ENCODE data around the gene SYAP1. TPM values are rescaled to one million over a fixed set of nuclear protein-coding genes. Genes with fewer than 3 reads are reported as not detected.
"Not testable (repeated sequence)": the region's sequence is repeated elsewhere in the genome, so short reads cannot be mapped to it uniquely, and the experiment has no call there.

The SYAP1 gene
- 10 to 100 TPM; 50.4 to 52.0 TPM for total RNA-seq
- long read RNA-seq, full-length matches to known transcripts: 163 of 188 reads
- long read RNA-seq, partial matches to known transcripts: 10 of 188 reads
- long read RNA-seq, other reads (novel, unspliced or antisense): 15 of 188 reads

DNA sequence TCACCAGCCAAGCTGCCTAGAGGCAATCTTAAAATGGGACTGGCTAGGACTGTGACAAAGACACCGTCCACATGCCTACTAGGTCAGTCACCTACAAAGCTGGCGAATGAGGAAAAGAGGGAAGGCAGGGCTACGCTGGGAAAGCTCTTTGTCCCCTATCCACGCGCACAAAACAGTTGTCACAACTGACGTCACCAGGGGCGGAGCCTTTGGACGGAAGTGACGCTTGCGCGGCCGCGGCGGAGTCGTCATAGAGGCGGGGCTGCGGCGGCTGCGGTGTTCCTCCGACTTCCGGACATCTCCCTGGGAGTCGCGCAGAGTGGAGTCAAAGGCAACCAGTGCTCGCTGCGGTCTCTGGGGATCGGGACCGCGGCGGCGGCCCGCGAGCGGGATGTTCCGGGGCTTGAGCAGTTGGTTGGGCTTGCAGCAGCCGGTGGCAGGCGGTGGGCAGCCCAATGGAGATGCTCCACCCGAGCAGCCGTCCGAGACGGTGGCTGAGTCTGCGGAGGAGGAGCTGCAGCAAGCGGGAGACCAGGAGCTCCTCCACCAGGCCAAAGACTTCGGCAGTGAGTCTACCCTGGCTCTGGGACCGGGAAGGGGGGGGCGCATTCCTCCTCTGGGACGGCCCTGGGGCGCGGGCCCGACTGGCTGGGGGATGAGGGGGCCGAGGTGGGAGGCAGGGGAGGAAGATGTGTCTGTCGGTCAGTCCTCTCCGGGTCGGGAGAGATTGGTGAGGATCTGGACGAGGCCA is at the start of gene SYAP1:
Gene SYAP1 (plus strand): TSS at position 279 of the 751 bp plus-strand sequence. CDS start 113 bp downstream, at position 392.
- intact Hi-C loops (cut with DNase I, micrococcal nuclease): no loop called here
- ATAC-seq (peak; percentile 93), DNase-seq (peak; percentile 97 to 99)

DNA sequence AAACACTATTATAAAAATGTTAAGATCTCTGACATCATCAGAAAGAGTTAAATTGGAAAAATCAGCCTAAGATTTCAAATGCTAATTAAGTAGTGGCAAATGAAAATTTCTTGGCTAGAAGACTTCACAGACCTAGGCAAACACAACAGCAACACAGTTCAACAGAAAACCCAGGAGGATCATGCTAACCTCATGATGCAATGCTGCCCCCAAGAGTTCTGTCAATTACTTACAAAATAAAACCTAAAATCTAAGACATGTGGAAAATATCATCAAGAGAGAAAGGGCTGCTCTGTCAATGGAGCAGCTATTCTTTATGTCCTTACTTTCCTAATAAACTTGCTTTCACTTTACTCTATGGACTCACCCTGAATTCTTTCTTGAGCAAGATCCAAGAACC is 48.4 kb upstream of the SYAP1 start:
- intact Hi-C loops (cut with DNase I, micrococcal nuclease): no loop called here
- DNase-seq: no peak
- ATAC-seq: peak; percentile 64

DNA sequence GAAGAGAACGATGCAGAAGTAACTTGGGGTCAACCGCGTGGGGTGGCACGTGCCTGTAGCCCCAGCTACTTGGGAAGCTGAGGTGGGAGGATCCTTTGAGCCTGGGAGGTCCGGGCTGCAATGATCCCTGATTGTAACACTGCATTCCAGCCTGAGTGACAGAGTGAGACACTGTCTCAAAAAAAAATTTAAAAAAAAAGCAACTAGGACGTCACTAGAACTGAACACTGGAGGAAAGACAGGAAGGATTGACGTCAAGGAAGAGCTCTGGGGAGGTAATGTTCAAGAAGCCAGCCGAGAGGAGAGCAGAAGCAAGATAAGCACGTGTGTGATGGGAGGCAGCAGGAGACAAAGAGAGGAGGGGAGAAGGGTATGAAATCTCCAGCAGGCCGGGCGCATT is 40.7 kb upstream of the SYAP1 start:
- DNase-seq: no peak
- intact Hi-C loops (cut with DNase I, micrococcal nuclease): no loop called here
- ATAC-seq: no peak

- ATAC-seq: no peak
- intact Hi-C loops (cut with DNase I, micrococcal nuclease): no loop called here
- no peak for DNase-seq
These were observed 36.3 kb upstream of the SYAP1 start for GRCh38 chrX:16683007-16683664.

GRCh38 chrX:16687514-16687913 is 31.9 kb upstream of the SYAP1 start:
- DNase-seq (no peak), ATAC-seq (no peak)
- intact Hi-C loops (cut with DNase I, micrococcal nuclease): no loop called here

GRCh38 chrX:16695079-16695676 is 24.2 kb upstream of the SYAP1 start:
- peak; percentile 68 for ATAC-seq
- intact Hi-C loops (cut with DNase I, micrococcal nuclease): loop anchor here in 1 of 2 donors (10.0 kb wide), 1 partner anchor 260 kb away; no protein-coding TSS in a partner anchor
- DNase-seq: peak; percentile 39 to 78

GRCh38 chrX:16696956-16697355 is 22.5 kb upstream of the SYAP1 start:
- intact Hi-C loops (cut with DNase I, micrococcal nuclease): loop anchor here in 1 of 2 donors (10.0 kb wide), 1 partner anchor 262 kb away; no protein-coding TSS in a partner anchor
- DNase-seq (no peak), ATAC-seq (no peak)

GRCh38 chrX:16699389-16699788 is 20.0 kb upstream of the SYAP1 start:
- DNase-seq (no peak), ATAC-seq (peak; percentile 68)
- intact Hi-C loops (cut with DNase I, micrococcal nuclease): loop anchor here in 1 of 2 donors (10.0 kb wide), 1 partner anchor 265 kb away; no protein-coding TSS in a partner anchor

DNA sequence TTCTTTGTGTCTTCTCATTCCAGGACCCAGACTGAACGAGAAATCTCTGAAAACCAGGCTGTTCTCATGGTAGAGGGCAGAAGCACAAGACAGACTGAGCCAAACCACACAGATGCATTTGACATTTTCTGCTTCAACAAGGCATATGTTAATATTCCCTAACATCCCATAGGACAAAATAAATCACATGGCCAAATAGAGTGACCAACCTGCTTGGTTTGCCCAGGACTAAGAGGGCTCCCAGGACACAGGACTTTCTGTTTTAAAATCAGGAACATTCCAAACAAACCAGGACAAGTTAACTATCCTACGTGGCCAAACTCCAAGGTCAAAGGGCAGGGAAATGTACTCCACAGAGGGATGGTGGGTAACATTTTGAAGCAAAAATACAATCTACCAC is 18.7 kb upstream of the SYAP1 start:
- intact Hi-C loops (cut with DNase I, micrococcal nuclease): no loop called here
- no peak for DNase-seq
- no peak for ATAC-seq

GRCh38 chrX:16702700-16703599 is 16.5 kb upstream of the SYAP1 start:
- DNase-seq (peak in 1 of 2 donors; percentile 44), ATAC-seq (peak; percentile 73)
- intact Hi-C loops (cut with DNase I, micrococcal nuclease): no loop called here

DNA sequence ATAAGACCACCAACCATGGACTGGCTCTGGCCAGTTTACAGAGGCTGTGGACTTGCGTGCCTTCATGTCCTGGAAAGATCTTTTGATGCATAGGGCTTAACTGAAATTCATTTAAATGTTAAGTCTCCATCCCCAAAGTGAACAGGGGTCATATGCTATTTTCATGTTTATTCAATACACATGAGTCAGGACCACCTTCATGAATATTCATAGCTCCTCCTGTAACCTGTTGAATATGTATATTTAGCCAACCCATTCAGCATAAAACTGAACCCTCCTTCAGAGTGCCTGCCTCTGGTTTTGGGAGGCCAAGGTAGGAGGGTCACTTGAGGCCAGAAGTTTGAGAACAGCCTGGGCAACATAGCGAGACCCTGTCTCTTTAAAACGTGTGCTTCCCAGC is 14.0 kb upstream of the SYAP1 start:
- DNase-seq: no peak
- no peak for ATAC-seq
- intact Hi-C loops (cut with DNase I, micrococcal nuclease): no loop called here

DNA sequence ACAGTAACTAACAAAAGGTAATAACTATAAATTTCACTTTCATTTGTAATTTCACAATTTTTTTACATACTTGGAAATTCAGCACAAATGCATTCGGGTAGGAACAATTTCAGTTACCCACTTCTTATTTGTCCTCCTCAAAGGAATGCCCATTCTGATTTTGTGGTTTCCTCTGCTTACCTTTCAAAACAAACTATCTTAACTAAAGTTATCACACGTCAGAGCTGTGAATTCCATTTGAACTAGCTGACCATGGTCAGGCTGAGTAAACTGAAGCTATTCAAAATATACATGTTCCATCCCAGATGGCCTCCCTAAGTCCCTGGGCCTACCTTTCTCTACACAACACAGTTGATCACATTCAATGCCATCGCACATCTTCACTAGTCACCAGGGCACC is 11.4 kb upstream of the SYAP1 start:
- DNase-seq: no peak
- ATAC-seq: no peak
- intact Hi-C loops (cut with DNase I, micrococcal nuclease): no loop called here

GRCh38 chrX:16711219-16711811 is 8.1 kb upstream of the SYAP1 start:
- intact Hi-C loops (cut with DNase I, micrococcal nuclease): no loop called here
- ATAC-seq (no peak), DNase-seq (no peak)

DNA sequence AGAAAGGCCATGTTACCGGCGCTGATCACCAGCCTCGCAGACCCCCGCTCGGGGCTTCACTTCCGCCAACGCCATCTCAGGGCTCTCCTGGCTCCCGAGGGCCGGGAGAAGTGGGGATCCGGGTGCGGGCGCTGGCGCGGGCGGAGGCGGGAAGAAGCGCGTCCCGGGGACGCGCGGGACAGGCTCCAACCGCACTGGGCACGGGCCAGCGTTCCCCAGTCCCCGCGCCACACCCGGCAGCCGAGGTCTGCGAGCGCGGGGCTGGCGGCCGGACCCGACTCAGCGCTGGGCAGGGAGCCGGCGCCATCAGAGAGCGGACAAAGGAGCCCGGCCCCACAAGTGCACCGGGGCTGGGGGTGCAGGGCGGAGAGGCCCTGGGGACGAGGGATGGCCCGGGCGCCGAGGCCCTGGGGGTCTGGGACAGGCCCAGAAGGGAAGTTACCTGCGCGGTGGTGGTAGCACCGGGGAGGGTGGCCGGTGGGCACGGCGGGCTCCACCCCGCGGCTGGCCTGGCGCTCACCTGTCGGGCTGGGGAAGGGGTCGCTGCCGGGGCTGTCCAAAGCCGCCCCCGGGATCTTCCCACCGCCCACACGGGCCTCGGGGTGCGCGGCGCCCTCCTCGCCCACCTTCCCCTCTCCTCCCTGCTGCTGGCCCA is 7.4 kb upstream of the SYAP1 start:
- intact Hi-C loops (cut with DNase I, micrococcal nuclease): no loop called here
- ATAC-seq (peak; percentile 64), DNase-seq (peak in 1 of 2 donors; percentile 31)

DNA sequence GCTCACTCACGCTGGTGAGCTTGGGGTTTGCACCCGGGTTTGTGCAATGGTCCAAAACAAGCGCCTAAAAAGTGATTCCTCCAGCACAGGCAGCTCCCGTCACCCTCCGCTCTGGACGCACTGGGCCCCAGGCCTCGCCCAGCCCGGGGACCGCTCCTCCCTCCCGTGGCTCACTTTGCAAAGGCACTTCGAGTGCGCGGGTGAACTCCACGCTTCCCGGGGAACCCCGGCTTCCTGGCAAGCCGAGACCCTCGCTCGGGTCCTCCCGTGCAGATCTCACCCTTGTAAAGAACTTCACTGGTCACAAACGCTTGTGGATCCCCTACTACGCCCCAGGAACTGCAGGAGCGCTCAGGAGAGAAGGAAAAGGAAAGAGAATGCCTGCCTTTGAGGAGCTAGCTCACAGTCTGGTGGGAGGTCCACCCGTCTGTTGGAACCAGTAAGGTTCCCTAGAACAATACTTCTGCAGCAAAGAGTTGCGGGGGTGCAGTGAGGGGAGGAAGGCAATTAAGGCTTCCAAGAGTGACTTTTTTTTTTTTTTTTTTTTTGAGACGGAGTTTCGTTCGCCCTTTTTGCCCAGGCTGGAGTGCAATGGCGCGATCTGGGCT is 6.8 kb upstream of the SYAP1 start, which contains the start of gene CTPS2:
Gene CTPS2 (minus strand): TSS at position 122 of the 608 bp plus-strand sequence. CDS start 9,767 bp downstream, outside the sequence.
- DNase-seq: peak; percentile 49 to 74
- intact Hi-C loops (cut with DNase I, micrococcal nuclease): no loop called here
- peak; percentile 90 for ATAC-seq

- intact Hi-C loops (cut with DNase I, micrococcal nuclease): no loop called here
- ATAC-seq (no peak), DNase-seq (no peak)
These were observed 4.9 kb upstream of the SYAP1 start for GRCh38 chrX:16714504-16714903.

GRCh38 chrX:16715638-16716037 is 3.8 kb upstream of the SYAP1 start:
- intact Hi-C loops (cut with DNase I, micrococcal nuclease); ATAC-seq; DNase-seq: not testable (repeated sequence)

Data from left colon (tissue), 2 donors.